NCI-H82 (cell line): ENCODE measurements around the gene CLTCL1.
A peak's percentile ranks its signal among the peaks of the same experiment; 100 is the strongest.

Source experiments
- DNase-seq: peaks from one replicate; lab custom pipeline; 2025; lab: John Stamatoyannopoulos, UW

CLTCL1 gene

GRCh38 chr22:19244600-19245352 lies 46.7 kb downstream of the CLTCL1 start:
- DNase-seq = peak; percentile 2

GRCh38 chr22:19242699-19243098 lies 48.8 kb downstream of the CLTCL1 start:
- DNase-seq = no peak

- DNase-seq = no peak
These were observed 50.0 kb downstream of the CLTCL1 start for GRCh38 chr22:19241593-19241906.

GRCh38 chr22:19240813-19241592 lies 50.5 kb downstream of the CLTCL1 start:
- DNase-seq = no peak

GRCh38 chr22:19239464-19239863 lies 52.1 kb downstream of the CLTCL1 start:
- no peak for DNase-seq

GRCh38 chr22:19238900-19239299 lies 52.6 kb downstream of the CLTCL1 start:
- no peak for DNase-seq

GRCh38 chr22:19235874-19236273 lies 55.6 kb downstream of the CLTCL1 start:
- no peak for DNase-seq

- DNase-seq = no peak
These were observed 57.2 kb downstream of the CLTCL1 start for GRCh38 chr22:19234126-19234896.

- no peak for DNase-seq
These were observed 58.3 kb downstream of the CLTCL1 start for GRCh38 chr22:19233189-19233661.

GRCh38 chr22:19232623-19233022 lies 58.9 kb downstream of the CLTCL1 start:
- DNase-seq = no peak

GRCh38 chr22:19231986-19232385 lies 59.5 kb downstream of the CLTCL1 start:
- no peak for DNase-seq

GRCh38 chr22:19229600-19229999 lies 61.9 kb downstream of the CLTCL1 start:
- no peak for DNase-seq

GRCh38 chr22:19228179-19228578 lies 63.3 kb downstream of the CLTCL1 start:
- no peak for DNase-seq

- no peak for DNase-seq
These were observed 65.1 kb downstream of the CLTCL1 start for GRCh38 chr22:19226428-19226827.

- DNase-seq = no peak
These were observed 66.0 kb downstream of the CLTCL1 start for GRCh38 chr22:19225560-19225959.

GRCh38 chr22:19224985-19225384 lies 66.5 kb downstream of the CLTCL1 start:
- no peak for DNase-seq

GRCh38 chr22:19224557-19224956 lies 67.0 kb downstream of the CLTCL1 start:
- DNase-seq = no peak

GRCh38 chr22:19223617-19224016 lies 67.9 kb downstream of the CLTCL1 start:
- DNase-seq = peak; percentile 3

GRCh38 chr22:19223110-19223509 lies 68.4 kb downstream of the CLTCL1 start:
- DNase-seq = no peak

- DNase-seq = no peak
These were observed 69.1 kb downstream of the CLTCL1 start for GRCh38 chr22:19222242-19223005.

GRCh38 chr22:19220867-19221266 lies 70.7 kb downstream of the CLTCL1 start:
- no peak for DNase-seq
